ENCODE measurements around the gene KIF16B. TPM values are rescaled to one million over a fixed set of nuclear protein-coding genes. Genes with fewer than 3 reads are reported as not detected.
A peak's percentile ranks its signal among the peaks of the same experiment; 100 is the strongest.
"Not testable (repeated sequence)": the region's sequence is repeated elsewhere in the genome, so short reads cannot be mapped to it uniquely, and the experiment has no call there.

The KIF16B gene
- polyA plus RNA-seq, 1 experiment, result 10.2 TPM

- H3K27ac ChIP-seq (ENCODE audit: low read depth, low read length), result no peak overlapping the region
- ChIA-PET CTCF (interaction anchor here (0.7 kb wide), 1 partner anchor 38 kb away, joined by 3 read pairs; no protein-coding TSS in a partner anchor), POLR2A (no interaction called here)
- peak overlapping the region; percentile 62 for H3K4me3 ChIP-seq (ENCODE audit: low read depth, low read length)
- peaks cover 4% of the 10 kb centered on the region; the same call in 1 of the 2 replicates for H3K9me3 ChIP-seq (ENCODE audit: control insufficient read depth, insufficient read depth, low read length)
- no peak for DNase-seq (ENCODE audit: low read depth, low spot score)
- H3K27me3 ChIP-seq (ENCODE audit: control insufficient read depth, insufficient read depth, low read length), result no peaks in the 10 kb centered on the region
- TF ChIP-seq, protein P1, sequence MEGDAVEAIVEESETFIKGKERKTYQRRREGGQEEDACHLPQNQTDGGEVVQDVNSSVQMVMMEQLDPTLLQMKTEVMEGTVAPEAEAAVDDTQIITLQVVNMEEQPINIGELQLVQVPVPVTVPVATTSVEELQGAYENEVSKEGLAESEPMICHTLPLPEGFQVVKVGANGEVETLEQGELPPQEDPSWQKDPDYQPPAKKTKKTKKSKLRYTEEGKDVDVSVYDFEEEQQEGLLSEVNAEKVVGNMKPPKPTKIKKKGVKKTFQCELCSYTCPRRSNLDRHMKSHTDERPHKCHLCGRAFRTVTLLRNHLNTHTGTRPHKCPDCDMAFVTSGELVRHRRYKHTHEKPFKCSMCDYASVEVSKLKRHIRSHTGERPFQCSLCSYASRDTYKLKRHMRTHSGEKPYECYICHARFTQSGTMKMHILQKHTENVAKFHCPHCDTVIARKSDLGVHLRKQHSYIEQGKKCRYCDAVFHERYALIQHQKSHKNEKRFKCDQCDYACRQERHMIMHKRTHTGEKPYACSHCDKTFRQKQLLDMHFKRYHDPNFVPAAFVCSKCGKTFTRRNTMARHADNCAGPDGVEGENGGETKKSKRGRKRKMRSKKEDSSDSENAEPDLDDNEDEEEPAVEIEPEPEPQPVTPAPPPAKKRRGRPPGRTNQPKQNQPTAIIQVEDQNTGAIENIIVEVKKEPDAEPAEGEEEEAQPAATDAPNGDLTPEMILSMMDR (IDR thresholded peaks at IDR 0.05; ENCODE audit: low read depth, low read length), result no peak
Measured at GRCh38 chr20:16574656-16575355, 1.6 kb upstream of the KIF16B start.

- Histone ChIP-seq H3K9me3 (ENCODE audit: control insufficient read depth, insufficient read depth, low read length) (peaks cover 4% of the 10 kb centered on the region; the same call in 1 of the 2 replicates), H3K4me3 (ENCODE audit: low read depth, low read length) (no peak overlapping the region), H3K27ac (ENCODE audit: low read depth, low read length) (no peak overlapping the region), H3K27me3 (ENCODE audit: control insufficient read depth, insufficient read depth, low read length) (no peaks in the 10 kb centered on the region)
- no peak for DNase-seq (ENCODE audit: low read depth, low spot score)
- TF ChIP-seq, protein P1 (IDR thresholded peaks at IDR 0.05; ENCODE audit: low read depth, low read length), result no peak
- CTCF ChIA-PET, result no interaction called here
- POLR2A ChIA-PET, result no interaction called here
Measured at GRCh38 chr20:16571333-16571732, 1.9 kb downstream of the KIF16B start.

GRCh38 chr20:16569246-16570153 lies 3.7 kb downstream of the KIF16B start:
- TF ChIP-seq, protein P1 (IDR thresholded peaks at IDR 0.05; ENCODE audit: low read depth, low read length), result no peak
- H3K27ac ChIP-seq (ENCODE audit: low read depth, low read length), result no peak overlapping the region
- H3K27me3 ChIP-seq (ENCODE audit: control insufficient read depth, insufficient read depth, low read length), result no peaks in the 10 kb centered on the region
- peaks cover 4% of the 10 kb centered on the region; the same call in 1 of the 2 replicates for H3K9me3 ChIP-seq (ENCODE audit: control insufficient read depth, insufficient read depth, low read length)
- ChIA-PET CTCF (interaction anchor here (1.0 kb wide), 1 partner anchor 9 kb away, joined by 4 read pairs; no protein-coding TSS in a partner anchor), POLR2A (interaction anchor here (0.6 kb wide), 1 partner anchor 68 kb away, joined by 3 read pairs; no protein-coding TSS in a partner anchor)
- no peak overlapping the region for H3K4me3 ChIP-seq (ENCODE audit: low read depth, low read length)
- DNase-seq (ENCODE audit: low read depth, low spot score), result no peak

- CTCF ChIA-PET, result no interaction called here
- no peak overlapping the region for H3K27ac ChIP-seq (ENCODE audit: low read depth, low read length)
- no peaks in the 10 kb centered on the region for H3K27me3 ChIP-seq (ENCODE audit: control insufficient read depth, insufficient read depth, low read length)
- DNase-seq (ENCODE audit: low read depth, low spot score), result no peak
- POLR2A ChIA-PET, result no interaction called here
- no peaks in the 10 kb centered on the region for H3K9me3 ChIP-seq (ENCODE audit: control insufficient read depth, insufficient read depth, low read length)
- H3K4me3 ChIP-seq (ENCODE audit: low read depth, low read length), result no peak overlapping the region
- TF ChIP-seq, protein P1 (IDR thresholded peaks at IDR 0.05; ENCODE audit: low read depth, low read length), result no peak
Measured at GRCh38 chr20:16566080-16566479, 7.2 kb downstream of the KIF16B start.

DNA sequence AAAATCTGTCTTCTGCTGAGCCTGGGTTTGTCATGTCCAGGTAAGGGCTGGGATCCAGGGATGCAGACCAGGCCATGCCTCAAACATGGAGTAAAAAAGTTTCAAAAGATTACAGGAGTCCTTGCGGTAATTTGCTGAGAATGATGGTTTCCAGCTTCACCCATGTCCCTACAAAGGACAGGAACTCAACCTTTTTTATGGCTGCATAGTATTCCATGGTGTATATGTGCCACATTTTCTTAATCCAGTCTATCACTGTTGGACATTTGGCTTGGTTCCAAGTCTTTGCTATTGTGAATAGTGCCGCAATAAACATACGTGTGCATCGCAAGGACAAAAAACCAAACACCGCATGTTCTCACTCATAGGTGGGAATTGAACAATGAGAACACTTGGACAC lies 9.2 kb downstream of the KIF16B start:
- H3K27me3 ChIP-seq (ENCODE audit: control insufficient read depth, insufficient read depth, low read length); H3K4me3 ChIP-seq (ENCODE audit: low read depth, low read length); H3K27ac ChIP-seq (ENCODE audit: low read depth, low read length); H3K9me3 ChIP-seq (ENCODE audit: control insufficient read depth, insufficient read depth, low read length); DNase-seq (ENCODE audit: low read depth, low spot score); CTCF ChIA-PET; POLR2A ChIA-PET: not testable (repeated sequence)

Measured in AG04450 (cell line).